ENCODE data around the gene OR10A6. TPM values are rescaled to one million over a fixed set of nuclear protein-coding genes. Genes with fewer than 3 reads are reported as not detected.

Gene OR10A6
- total RNA-seq, 1 donor from 2014 or later = not detected

GRCh38 chr11:7898666-7899283, 32.3 kb downstream of the OR10A6 start:
- TF ChIP-seq, protein P1, sequence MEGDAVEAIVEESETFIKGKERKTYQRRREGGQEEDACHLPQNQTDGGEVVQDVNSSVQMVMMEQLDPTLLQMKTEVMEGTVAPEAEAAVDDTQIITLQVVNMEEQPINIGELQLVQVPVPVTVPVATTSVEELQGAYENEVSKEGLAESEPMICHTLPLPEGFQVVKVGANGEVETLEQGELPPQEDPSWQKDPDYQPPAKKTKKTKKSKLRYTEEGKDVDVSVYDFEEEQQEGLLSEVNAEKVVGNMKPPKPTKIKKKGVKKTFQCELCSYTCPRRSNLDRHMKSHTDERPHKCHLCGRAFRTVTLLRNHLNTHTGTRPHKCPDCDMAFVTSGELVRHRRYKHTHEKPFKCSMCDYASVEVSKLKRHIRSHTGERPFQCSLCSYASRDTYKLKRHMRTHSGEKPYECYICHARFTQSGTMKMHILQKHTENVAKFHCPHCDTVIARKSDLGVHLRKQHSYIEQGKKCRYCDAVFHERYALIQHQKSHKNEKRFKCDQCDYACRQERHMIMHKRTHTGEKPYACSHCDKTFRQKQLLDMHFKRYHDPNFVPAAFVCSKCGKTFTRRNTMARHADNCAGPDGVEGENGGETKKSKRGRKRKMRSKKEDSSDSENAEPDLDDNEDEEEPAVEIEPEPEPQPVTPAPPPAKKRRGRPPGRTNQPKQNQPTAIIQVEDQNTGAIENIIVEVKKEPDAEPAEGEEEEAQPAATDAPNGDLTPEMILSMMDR (conservative IDR thresholded peaks at IDR 0.05; ENCODE audit: low read depth, low read length) = no peak
- DNase-seq (ENCODE audit: low read depth) = no peak
- no peak overlapping the region for H3K4me3 ChIP-seq (ENCODE audit: low read depth, low read length)

DNA sequence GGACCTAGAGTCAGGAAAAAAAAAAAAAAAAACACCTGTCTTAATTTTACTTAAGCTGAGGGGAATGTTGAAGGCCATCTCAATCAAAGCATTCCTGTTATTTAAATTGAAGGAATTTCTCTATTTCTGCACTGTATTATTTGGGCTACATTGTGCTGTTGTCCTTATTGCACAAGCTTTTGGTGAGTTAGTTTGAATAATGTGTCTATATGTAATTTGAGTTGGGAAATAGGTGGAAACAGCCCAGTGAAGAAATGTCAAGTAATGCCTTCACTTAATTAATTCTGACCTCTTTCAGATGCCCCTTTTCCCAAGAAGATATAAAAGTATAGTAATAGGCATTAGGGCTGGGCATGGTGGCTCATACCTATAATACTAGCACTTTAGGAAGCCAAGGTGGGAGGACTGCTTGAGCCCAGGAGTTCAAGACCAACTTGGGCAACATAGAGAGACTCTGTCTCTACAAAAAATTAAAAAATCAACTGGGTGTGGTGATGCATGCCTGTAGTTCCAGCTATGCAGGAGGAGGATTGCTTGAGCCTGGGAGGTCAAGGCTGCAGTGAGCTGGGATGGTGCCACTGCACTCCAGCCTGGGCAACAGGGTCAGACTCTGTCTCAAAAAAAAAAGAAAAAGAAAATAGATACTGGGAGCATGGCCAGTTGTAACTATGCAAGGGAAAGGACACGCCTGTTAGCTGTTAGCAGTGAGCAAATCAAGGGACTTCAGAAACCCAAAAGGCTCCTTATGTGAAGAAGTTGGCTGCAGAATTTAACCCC, 34.9 kb downstream of the OR10A6 start:
- TF ChIP-seq, protein P1 (conservative IDR thresholded peaks at IDR 0.05; ENCODE audit: low read depth, low read length) = no peak
- no peak overlapping the region for H3K4me3 ChIP-seq (ENCODE audit: low read depth, low read length)
- no peak for DNase-seq (ENCODE audit: low read depth)

GRCh38 chr11:7894251-7894650, 36.8 kb downstream of the OR10A6 start:
- no peak overlapping the region for H3K4me3 ChIP-seq (ENCODE audit: low read depth, low read length)
- TF ChIP-seq, protein P1 (conservative IDR thresholded peaks at IDR 0.05; ENCODE audit: low read depth, low read length) = no peak
- no peak for DNase-seq (ENCODE audit: low read depth)

DNA sequence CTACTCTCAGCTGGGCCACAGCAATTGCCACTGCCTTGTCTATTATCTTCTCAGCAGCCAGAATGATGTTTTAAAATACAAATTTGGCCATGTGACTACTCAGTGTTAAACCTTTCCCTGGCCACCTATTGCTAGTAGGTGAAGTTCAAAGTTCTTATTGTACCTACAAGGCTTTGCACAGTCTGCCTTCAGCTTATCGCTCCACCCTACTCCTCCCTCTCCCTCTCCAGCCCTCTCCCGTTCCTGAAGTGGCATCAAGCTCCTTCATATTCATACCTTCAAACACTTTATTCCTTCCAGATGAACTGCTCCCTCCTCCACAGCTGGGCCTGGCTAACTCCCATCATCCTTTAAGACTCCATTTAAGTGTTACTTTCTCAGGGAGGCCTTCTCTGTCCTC, 37.3 kb downstream of the OR10A6 start:
- TF ChIP-seq, protein P1 (conservative IDR thresholded peaks at IDR 0.05; ENCODE audit: low read depth, low read length) = no peak
- DNase-seq (ENCODE audit: low read depth) = no peak
- H3K4me3 ChIP-seq (ENCODE audit: low read depth, low read length) = no peak overlapping the region

- TF ChIP-seq, protein P1 (conservative IDR thresholded peaks at IDR 0.05; ENCODE audit: low read depth, low read length) = peak; percentile 70
- no peak for DNase-seq (ENCODE audit: low read depth)
- H3K4me3 ChIP-seq (ENCODE audit: low read depth, low read length) = no peak overlapping the region
Measured at GRCh38 chr11:7892840-7893254, 38.2 kb downstream of the OR10A6 start.

DNA sequence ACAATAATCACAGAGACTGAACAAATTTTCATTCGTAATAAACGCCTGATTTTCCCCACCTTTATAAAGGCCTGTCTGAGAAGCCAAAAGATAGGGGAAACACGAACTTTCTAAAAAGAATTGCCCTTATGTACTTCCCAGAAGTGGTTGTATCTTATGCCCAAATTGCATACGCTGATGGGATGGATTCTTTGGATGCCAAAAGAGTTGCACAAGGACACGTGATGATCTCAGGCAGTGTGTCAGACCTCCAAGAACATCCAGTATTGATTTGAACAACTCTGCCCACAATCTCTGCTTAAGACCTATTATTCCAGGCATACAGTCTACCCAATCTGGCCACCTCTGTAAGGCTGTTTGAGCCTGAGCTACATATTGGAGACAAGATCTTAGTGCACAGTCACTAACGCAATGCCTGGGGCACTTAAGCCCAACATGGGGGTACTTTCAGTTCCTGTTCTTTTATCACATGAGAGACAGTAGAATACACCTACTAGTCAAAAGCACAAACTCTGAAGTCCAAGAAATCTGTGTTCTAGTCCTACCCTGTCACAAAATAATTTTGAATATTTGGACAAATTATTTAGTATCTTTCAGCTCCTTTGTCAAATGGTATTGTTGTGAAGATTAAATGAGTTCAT, 38.9 kb downstream of the OR10A6 start:
- peak; percentile 41 for DNase-seq (ENCODE audit: low read depth)
- no peak overlapping the region for H3K4me3 ChIP-seq (ENCODE audit: low read depth, low read length)
- TF ChIP-seq, protein P1 (conservative IDR thresholded peaks at IDR 0.05; ENCODE audit: low read depth, low read length) = no peak
